ENCODE measurements around the gene KRTAP5-2.

DNA sequence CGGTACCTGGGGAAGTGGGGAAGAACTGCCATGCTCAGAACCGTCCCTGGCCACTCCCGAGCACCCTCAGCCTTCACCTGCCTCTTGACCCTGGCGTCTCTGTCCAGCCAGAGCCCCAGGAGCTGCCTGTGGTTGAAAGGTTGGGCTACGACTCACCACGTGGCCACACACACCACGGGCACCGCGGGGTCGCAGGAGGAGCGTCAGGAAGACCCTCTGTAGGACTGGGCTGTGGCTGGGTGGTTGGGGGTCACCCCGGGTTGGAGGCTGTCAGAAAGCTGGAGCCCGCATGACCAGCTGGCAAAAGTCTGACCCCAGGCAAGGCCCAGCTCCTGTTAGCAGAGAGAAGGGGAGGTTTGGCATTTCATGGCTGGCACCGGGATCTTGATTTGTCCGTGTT lies 43.0 kb upstream of the KRTAP5-2 start:
- TF ChIP-seq, protein P1, sequence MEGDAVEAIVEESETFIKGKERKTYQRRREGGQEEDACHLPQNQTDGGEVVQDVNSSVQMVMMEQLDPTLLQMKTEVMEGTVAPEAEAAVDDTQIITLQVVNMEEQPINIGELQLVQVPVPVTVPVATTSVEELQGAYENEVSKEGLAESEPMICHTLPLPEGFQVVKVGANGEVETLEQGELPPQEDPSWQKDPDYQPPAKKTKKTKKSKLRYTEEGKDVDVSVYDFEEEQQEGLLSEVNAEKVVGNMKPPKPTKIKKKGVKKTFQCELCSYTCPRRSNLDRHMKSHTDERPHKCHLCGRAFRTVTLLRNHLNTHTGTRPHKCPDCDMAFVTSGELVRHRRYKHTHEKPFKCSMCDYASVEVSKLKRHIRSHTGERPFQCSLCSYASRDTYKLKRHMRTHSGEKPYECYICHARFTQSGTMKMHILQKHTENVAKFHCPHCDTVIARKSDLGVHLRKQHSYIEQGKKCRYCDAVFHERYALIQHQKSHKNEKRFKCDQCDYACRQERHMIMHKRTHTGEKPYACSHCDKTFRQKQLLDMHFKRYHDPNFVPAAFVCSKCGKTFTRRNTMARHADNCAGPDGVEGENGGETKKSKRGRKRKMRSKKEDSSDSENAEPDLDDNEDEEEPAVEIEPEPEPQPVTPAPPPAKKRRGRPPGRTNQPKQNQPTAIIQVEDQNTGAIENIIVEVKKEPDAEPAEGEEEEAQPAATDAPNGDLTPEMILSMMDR (conservative IDR thresholded peaks at IDR 0.05; ENCODE audit: low read depth, low read length): no peak
- TF ChIP-seq EZH2 (IDR thresholded peaks at IDR 0.05; ENCODE audit: low read length, unreplicated experiment): no peak

Measured in PC-3 (cell line).